NCI-H1417 treated with DMSO at 0.1 percent for 48 hours (cell line): Measurements from ENCODE around the gene C8G.

Experiments used
- DNase-seq: peaks from one replicate; lab custom pipeline; 2025; lab: John Stamatoyannopoulos, UW

Gene C8G

DNA sequence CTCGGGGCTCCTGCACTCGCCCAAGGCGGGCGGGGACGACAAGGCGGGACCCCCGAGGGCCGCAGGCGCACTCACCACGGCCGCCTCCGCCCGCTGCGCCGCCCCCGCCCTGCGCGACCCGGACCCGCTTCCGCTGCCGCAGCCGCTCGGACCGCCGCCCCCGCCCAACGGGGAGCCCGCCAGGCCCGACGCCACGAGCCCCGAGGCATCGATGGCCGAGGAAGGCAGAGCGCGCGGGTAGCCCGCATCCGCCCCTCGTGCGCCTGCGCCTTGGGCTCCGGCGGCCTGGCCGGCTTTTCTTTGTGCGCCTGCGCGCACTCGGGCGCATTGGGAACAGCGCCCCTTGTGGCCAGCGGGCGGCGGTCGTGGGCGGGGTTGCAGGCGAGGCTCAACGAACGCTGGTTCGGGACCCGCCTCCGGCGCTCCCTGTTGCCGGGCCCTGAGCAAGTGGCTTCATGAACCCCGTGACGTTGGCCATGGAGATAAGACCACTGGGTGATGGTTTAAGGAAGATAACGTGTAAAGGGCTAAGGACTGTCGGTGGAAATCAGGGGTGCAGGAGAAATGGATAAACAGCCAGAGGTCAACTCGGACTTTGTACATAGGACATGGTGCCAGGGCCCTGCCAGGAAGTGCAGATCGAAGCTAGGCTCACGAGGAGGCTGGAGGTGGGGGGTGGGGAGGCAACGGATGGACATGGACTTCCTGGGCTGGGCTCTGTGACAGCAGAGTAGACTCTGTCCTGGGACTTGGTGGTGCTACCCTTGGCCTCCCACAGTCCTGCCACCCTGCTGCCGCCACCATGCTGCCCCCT is at the start of gene C8G, which contains the start of gene FBXW5:
Gene C8G, plus strand, starts transcription at position 725 of the 814 bp plus-strand sequence. Its CDS starts 78 bp downstream, at position 803.
Gene FBXW5, minus strand, starts transcription at position 220 of the 814 bp plus-strand sequence. CDS start 655 bp downstream, outside the sequence.
- peak; percentile 70 for DNase-seq

DNA sequence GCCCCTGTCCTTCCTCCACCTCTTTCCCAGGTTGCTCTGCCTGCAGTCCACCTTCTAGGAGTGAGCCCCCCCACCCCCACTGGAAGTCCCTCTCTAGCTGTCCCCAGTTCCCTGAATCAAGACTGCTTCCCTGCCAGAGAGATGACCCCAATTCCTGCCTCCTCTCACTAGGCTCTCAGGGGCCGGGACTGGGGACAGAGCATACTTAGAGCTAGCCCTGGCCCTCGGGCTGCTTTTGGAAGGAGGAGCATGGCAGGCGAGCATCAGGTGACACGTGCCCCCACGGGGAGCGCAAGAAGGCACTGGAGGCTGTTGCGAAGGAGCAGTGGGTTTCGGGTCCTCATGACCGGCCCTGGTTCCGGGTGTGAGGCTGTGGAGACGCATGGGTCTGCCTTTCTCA is 49.0 kb upstream of the C8G start:
- no peak for DNase-seq

DNA sequence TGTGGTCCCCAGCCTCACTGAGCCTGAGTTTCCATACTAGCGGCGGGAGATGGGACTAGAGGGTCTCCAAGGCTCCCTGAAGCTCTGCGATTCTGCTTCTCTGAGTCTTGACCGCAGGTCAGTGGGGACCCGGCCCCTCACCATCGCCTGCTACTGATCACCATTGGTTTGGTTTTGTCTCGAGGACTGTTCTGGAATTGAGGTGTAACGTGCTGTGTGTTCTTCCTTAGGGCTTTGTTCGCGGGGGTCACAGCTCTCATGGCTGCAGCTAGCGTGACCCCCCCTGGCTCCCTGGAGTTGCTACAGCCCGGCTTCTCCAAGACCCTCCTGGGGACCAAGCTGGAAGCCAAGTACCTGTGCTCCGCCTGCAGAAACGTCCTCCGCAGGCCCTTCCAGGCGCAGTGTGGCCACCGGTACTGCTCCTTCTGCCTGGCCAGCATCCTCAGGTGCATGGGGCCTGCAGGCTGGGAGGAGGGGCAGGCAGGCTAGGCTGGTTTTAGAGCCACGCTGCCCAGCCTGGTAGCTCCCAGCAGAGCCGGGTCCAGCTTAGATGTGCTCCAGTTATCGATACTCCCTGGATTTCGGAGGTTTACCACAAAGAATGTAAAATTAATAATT is 46.5 kb upstream of the C8G start:
- DNase-seq = no peak

DNA sequence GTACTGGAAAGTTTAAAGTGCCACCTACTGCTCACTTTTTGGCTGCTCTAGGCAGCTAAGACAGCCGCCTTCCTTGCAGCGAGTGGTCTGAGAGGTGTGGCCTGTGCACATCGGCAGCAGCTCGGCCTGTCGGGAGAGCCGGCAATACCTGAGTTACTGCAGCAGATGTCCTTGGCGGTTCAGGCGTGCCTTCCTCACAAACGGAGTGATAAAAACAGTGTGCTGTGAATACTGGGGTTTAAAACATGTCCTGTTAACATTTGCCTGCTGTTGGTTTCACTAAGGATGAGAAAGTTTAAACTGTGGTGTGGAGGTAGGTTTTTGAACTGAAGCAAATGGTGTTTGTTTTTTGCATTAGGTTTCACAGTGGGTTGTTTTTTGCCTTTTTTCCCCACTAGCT is 45.8 kb upstream of the C8G start:
- DNase-seq = no peak

DNA sequence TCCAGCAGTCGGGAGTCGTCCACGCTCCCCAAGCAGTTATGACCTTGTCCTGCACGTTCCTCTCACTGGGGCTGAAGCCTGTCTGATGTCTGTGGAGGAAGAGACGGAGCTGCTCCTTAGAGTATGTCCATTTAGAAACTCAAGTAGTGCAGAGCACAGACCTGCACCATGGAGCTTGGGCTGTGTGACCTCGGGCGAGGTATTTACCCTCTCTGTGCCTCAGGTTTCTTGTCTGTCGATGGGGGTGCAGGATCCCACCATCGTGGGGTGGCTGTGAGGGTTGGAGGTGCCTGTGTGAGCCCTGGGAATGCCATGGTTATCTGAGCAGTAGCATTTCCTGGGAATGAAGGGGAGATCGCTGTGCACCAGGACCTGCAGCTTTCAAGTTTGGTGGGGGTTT is 44.5 kb upstream of the C8G start:
- no peak for DNase-seq

DNA sequence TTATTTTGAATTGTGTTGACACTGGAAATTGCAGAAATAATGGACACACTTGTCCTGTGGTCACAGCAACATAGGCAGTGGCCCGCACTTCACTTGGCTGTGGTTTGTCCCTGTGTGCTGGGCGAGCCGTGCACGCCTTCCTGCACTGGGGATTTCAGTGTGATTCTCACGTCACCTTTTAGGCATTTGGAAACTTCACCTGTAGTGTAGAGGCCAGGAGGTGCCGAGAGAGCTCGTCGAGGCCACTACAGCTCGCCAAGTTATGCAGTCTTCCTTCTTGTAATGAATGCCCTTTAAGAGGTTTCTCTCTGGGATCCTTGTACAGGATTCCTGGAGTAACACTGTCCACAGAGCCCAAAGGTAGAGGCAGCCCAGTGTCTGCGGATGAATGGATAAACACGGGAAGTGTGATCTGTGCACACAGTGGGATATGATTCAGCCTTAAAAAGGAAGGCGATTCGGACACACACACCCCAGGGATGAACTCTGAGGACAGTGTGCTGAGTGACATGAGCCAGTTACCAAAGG is 44.0 kb upstream of the C8G start:
- no peak for DNase-seq

DNA sequence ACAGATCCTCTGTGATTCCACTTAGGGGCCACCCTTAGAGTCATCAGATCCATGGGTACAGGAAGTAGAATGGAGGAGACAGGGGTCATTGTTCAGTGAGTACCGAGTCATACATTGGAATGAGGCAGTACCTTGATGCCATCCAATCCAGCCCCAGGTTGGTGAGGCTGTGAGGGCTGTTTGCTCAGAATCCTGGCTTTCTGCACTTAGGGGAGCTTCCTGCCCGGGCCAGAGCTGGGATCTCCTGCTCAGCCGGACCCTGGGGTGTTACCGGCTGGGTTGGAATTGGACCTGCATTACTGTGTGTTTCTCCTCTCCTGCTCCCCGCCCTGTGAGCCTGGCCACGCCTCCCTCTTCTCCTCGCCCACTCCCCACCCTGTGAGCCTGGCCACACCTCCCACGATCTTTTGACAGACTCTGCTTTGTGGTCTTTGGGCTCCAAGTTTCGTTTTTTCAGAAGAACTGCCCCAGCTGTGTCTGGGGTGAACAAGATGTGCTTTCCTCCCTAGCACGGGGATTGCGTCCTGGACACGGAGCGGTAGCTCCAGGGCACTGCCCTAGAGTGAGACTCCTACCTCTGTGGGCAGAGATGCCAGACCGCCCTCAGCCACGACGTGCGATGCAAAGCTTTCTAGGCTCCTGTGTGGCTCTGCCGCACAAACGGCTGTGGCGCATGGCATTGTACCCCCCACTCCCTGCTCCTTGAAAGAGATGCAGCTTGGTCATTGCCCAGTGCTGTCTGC is 43.4 kb upstream of the C8G start:
- no peak for DNase-seq

DNA sequence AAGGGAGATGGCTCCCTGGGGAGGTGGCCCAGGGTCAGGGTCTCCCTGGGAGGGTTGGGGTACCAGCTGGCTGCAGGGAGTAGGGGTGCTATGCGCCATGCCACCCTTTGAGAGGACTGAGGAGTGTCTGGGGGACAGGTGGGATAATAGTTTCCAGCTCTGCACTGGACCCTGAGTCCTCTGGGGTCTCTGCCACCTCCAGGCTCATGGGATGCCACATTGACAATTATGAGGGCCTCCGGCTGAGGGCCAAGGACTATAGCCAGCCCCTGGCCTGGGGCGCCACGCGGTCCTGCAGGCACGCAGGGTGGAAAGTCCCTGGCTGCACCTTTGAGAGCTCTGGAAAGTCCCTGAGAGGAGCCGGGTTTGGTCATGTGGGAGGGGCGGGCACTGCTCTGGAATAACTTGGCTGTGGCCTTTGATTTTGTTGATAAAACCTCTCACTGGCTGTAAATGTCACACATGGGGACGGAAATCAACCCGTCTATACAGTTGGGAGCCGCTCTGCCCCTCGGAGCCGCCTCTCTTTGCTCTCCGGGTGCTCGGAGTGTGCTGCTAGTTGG is 42.7 kb upstream of the C8G start:
- DNase-seq = no peak

DNA sequence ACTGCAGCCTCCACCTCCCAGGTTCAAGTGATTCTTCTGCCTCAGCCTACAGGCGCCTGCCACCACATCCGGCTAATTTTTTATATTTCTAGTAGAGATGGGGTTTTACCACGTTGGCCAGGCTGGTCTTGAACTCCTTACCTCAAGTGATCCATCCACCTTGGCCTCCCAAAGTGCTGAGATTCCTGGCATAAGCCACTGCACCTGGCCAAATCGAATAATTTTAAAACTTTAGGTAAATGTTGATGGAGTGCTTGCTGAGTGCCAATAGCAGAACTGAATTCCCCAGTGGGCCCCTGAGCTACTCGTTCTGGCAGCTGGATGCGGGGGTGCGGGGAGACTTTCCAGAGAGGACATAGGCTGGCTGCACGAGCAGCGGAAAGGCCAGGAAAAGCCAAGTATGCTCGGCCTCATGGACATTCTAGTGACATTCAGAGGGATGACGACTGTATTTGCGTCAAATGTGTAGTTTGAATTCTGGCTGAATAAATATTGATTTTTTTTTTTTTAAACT is 41.9 kb upstream of the C8G start:
- no peak for DNase-seq

DNA sequence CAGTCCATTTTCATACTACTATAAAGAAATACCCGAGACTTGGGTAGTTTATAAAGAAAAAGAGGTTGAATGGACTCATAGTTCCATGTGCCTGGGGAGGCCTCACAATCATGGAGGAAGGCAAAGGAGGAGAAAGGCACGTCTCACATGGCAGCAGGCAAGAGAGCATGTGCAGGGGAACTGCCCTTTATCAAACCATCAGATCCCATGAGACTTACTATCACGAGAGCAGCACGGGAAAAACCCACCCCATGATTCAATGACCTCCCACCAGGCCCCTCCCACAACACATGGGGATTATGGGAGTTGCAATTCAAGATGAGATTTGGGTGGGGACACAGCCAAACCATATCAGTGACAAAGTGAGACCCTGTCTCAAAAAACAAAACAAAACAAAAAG is 38.8 kb upstream of the C8G start:
- no peak for DNase-seq

DNA sequence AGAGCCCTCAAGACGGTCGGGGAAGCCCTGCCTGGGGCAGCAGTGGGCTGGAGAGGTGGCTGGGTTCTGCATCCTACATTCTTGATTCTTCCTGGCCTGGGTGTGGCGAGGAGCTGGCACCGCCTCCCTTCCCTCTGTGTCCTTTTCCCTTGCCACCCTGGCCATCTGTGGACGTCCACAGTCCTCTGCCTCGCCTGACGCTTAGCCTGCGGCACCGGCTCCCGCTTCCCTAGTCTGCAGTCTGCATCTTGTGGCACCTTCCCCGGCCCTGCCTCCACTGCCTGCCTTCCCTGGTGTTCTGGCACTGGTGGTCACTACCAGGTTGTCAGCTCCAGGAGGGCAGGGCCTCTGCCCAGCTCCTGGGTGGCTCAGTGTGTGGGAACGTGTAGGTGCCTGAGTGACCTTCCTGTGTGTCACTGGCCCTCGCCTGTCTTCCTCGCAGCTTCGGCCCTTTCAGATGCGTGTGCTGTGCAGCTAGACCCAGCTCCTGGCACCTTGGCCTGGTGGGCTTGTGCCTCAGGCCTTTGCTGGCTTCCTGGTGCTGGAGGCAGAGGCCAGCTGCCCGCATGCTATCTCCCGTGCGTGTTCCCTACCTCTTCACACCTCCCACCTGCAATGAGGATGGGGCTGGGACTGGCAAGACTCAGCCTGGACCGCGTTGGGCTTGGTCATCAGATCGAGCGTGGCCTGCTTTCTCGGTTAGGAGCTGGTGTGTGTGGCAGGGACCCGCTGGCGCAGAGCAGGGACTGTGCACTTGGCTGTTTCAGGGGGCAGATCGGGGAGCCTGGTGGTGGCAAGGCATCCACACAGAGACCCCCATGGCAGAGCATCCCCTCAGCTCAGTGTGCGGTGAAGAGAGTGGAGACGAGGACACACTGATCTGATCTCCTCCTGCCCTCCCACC is 37.8 kb upstream of the C8G start:
- no peak for DNase-seq

DNA sequence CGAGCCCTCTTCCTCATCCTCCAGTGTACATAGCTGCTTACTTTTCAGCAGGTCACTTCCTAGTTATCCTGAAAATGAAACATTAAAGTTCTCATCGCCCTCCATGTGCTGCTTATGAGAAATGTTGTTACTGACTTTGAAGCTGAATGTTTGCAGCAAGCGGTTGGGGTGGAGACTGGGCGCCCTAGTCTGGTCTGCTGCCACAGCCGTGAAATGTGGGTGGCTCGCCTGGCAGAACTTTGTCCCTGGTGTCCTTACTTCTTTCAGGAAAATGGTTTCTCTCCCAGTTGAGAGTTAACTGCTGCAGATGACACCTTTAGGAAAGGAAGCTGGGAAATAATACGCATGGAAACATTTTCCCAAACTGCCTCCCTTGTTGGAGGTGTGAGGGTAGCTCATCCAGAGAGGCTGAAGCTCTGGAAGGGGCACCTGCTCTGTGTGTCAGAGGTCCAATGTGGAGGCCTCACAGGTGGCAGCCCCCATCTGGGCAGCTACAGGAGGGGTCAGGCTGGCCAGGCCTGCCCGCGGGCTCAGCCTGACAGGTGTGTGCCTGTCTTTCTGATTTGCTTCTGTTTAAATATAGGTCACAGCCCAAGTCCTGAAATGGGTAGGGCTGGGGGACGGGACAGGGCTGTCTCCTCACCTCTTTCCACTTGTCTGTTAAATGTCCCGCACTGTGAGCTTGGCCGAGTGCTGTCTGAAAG is 34.7 kb upstream of the C8G start:
- no peak for DNase-seq

DNA sequence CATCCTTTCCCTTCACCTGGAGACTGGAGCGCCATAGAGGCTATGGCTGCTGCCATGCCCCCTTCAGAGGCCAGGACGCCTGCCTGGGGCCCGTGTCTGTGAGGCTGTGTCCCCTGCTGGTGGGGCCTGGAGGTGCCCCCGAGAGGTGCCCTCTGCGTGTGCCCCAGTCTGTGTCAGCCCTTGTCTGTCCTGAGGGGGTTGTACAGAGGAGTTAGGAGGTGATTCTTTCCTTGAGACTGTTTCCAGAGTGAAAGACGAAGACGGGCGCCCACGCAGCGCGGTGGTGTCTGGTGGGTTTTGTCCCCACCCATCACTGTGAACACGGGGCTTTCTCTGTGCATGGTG is 34.2 kb upstream of the C8G start:
- DNase-seq = no peak

DNA sequence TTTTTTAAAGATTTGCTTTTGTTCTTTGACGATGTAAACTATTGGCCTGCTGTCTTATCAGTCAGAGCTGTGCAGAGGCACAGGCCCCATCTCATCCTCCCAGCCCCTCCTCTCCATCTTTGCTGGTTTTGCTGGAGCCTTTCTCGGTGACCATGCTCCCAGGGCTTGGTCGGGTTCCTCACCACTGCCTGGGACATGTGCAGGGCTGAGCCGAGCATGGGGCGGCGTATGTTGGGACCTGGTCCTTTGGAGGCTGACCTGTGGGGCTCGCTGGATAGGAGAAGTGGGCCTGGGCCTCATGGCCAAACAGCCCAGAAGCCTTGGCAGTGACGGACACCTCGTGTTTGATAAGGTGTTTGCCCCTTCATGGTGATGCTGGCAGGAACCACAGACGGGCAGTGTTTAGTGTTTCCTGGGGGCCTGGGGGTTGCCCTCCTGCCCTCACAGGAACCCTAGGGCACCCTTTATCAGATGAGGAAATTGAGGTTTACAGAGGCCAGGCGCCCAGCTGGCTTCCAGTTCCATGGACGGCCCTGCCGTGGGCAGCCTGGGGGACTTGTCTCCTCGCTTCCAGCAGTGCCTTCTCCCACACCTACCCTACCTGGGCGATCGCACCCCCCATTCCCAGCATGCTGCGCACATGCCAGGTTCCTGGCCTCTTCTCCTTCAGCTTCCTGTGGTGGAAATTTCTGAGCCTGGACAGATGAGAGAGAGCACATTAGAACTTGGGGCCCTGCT is 31.2 kb upstream of the C8G start:
- DNase-seq = no peak

DNA sequence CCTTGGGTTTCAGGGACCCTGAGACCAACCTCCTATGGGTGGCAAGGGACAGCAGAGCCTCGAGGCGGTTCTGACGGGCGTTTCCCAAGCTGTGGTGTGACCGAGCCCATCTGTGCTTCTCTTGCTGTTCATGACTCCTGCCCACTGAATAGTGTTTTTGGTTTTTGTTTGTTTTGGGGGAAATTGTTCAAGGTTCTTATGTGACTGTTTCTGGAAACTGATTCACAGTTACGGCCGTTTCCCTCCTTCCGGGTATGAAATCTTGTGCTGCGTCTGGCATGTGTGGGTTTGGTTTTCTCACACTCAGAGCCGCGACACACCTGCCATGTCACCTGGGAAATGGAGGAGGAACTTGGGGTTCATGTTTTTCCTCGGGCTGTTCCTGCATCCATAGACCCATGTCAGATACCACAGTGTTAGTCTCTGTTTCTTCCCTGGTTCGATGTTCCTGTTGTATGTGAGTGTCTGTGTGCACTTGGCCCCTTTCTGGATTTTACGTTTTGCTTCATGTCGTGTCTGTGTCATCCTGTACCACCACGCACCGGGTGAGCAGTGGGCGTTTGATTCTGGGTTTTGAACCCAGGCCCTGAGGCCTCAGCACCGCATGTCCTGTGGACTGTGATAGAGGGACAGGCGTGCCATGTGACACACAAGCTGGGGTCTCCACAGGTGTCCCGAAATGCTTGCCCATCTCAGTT is 29.3 kb upstream of the C8G start:
- no peak for DNase-seq

DNA sequence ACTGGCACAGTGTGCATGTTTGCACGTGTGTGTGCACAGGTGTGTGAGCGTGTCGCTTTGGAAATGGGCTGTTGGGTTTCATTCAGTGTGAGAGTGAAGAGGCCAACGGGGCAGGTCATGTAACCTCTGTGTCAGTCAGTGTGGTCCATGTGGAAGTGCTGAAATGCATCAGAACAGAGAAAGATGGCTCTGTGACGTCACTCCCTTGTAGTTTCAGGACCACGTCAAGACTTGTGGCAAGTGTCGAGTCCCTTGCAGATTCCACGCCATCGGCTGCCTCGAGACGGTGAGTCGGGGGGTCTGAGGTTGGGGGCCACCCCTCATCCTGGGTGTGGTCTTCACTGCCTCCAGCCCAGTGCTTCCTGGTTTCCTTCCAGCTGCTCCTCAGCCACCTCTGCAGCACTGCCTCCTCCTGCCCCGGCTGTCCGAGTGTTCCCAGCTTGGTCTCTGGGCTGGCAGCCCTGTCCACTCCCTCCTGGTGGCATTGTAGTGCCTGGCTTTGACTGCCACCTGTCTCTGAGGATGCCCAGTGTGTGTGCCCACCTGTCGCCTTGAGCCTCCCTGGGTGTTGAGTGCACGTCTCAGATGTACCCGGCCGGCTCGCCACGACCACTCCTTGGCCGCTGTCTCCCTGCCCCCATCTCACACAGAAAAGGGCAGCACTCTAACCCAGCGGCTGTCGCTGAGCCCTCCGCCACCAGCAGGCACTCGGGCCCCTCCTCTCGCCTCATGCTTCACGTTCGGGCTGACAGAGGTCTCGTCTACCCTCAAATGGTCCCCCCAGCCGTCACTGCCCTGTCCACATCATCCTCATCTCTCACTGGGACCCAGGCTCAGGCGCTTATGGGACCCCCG is 28.5 kb upstream of the C8G start:
- DNase-seq = no peak

DNA sequence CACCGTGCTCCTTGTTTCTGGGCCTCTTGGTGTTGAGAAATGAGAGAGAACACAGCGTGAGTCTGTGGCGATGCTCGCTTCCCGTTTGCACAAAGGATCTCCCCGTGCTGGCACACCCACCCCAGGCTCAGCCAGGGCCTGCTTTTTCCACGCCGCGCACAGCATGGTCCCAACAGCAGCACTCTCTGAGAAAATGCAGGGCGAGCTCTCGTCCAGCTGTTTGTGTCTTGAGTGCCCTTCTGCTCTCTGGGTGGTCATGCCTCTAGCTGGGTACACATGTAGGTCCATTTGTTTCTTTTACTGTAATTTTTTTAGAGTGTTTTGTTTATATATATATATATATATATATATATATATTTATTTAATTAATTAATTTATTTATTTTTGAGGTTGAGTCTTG is 27.1 kb upstream of the C8G start:
- DNase-seq = no peak

DNA sequence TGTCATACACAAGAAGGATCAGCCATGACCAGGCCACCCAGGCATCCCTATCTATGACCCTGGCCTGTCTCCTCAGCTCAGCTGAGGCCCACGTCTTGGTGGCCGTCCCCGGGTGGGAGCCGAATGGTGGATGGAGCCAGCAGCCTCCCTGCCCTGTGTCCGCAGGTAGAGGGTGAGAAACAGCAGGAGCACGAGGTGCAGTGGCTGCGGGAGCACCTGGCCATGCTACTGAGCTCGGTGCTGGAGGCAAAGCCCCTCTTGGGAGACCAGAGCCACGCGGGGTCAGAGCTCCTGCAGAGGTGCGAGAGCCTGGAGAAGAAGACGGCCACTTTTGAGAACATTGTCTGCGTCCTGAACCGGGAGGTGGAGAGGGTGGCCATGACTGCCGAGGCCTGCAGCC is 25.0 kb upstream of the C8G start:
- no peak for DNase-seq
